HG02884 (cell line): Measurements from ENCODE around the gene TRMT61B.

Experiments
- ATAC-seq: cut with Tn5 transposase; IDR thresholded peaks from one replicate; pipeline ENCODE4 v1.9.1; 2021; ENCODE audit warnings: mild to moderate bottlenecking, moderate library complexity; ENCODE audit not compliant: unreplicated experiment

TRMT61B gene

DNA sequence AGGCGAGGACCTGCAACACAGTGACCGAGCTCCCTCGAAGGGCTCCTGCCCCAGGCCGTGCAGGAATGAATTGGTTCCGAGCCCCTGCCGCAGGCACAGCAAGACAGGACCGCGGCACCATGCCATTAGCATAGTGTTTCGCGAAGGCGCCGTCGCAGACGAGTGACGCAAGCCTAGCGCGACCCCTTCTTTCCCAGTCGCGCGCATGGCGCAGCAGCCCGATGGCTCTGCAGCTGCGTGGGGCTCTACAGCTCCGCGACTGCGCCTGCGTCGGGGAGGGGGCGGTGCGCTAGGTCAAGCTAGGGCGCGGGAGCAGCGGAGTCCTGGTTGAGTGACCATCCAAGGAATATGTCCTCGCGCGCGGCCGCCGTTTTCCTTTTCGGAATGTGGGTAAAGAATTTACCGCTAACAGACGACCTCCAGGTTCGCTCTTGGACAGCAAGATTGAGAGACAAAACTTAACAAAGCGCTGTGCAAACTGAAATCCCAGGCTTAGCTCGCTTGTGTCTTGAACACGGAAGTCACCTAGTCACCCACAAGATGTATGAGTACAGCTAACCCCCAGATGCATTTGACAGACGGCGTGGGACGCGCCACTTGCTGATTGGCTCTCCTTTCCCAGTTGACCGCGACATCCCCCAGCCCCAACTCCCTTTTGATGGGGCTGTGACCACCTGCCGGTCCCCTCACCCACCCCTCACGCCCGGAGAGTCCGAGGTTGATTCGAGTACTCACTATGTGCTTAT lies at the start of gene TRMT61B:
TSS of gene TRMT61B (minus strand) at position 164 of the 746 bp plus-strand sequence. CDS start at position 132, 32 bp downstream.
- peak; percentile 84 for ATAC-seq

DNA sequence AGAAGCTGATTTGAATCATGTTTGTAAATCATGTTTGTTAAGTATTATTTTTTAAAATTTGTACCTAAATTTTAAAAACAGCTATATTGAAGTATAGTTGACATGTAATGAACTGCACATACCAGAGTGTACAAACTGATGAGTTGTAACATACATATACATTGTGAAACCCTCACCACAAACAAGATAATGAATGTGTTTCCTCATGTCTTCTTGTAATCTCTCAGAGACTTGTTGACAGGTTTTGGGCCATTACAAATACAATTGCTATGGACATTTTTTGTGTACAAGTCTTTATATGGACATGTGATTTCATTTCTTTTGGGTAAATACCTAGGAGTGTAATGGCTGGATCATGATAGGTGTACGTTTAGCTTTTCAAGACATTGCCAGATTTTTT lies 45.8 kb upstream of the TRMT61B start:
- no peak for ATAC-seq

DNA sequence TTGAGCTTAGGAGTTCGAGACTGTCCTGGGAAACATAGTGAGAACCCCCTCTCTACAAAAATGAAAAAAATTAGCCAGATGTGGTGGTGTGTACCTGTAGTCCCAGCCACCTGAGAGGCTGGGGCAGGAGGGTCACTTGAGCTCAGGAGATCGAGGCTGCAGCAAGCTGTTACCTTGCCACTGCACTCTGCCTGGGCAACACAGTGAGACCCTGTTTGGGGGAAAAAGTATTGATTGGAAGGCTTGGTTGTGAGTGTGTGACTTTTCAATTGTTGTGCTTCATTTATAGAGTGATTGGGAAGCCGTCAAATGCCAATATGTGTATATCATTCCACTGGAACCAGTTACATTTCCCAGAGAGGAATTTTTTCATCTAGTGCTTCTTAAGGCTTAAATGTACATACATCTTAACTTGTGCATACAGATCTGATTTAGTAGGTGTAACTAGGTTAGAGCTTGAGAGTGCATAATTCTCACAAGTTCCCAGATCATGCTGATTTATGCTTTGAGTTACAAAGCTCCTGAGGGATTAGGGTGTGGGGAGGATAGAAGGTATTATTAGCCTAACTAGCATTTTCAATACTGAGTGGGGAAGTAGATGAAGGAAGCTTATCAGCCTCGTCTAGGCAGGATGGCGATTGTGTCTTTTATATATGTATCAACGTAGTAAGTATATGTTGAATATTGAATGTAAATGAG lies 39.7 kb upstream of the TRMT61B start:
- ATAC-seq: no peak

DNA sequence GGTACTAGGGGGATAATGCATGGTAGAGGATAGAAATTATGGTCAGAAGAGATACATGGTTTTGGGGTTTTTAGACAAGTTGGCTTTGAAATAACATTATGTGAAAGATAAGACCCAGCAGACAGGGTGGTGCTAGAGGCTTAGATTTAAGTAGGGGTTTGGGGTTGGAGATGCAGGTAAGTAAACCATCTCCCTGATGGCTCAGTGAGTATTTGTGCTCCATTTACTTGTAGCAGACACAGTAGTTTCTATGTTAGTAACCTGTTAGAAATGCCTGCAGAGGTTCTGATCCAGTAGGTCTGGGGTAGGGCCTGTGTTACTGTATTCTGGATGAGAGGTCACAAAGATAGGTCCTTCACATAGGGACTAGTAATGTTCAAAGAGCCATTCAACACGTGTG lies 38.1 kb upstream of the TRMT61B start:
- ATAC-seq: no peak

DNA sequence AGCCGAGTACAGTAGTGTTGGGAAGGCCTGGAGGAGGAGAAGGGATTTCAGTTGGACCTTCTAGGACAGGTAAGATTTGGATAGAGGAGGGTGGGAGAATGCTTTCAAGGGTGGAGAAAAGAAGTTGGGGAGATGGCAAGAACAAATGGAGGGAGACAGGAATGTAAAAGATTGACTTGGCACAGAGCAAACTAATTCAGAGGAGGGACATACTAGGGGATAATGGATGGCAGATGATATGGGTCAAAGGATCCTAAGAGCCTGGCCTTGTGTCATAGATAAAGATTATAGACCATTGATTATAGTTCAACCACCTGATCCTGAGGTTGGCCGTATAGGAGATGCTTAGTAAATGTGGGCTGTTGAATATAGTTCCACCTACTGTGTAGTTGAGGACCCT lies 36.7 kb upstream of the TRMT61B start:
- no peak for ATAC-seq

DNA sequence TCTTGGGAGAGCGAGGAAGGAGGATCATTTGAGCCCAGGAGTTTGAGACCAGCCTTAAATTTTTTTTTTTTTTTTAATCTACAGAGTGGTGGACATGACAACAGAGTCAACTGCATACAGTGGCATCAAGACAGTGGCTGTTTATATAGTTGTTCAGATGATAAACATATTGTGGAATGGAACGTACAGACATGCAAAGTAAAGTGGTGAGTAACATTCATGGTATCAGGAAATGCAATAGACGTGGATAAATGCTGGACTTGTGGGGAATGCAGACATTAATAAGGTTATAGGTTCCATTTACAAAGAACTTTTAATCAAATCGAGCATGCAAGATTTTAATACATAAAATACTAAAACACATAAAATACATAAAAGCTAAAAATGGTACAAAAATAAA lies 36.3 kb upstream of the TRMT61B start:
- no peak for ATAC-seq

DNA sequence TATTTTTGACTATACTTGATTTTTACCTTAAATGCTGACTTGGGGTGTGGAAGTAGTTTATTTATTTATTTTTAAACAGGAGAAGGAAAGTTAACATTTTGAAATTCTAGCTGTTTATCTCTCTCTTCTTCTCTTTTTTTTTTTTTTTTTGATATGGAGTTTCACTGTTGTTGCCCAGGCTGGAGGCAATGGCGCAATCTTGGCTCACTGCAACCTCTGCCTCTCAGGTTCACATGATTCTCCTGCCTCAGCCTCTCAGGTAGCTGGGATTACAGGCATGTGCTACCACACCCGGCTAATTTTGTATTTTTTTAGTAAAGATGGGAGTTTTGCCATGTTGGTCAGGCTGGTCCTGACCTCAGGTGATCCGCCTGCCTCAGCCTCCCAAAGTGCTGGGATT lies 35.4 kb upstream of the TRMT61B start:
- ATAC-seq: no peak

DNA sequence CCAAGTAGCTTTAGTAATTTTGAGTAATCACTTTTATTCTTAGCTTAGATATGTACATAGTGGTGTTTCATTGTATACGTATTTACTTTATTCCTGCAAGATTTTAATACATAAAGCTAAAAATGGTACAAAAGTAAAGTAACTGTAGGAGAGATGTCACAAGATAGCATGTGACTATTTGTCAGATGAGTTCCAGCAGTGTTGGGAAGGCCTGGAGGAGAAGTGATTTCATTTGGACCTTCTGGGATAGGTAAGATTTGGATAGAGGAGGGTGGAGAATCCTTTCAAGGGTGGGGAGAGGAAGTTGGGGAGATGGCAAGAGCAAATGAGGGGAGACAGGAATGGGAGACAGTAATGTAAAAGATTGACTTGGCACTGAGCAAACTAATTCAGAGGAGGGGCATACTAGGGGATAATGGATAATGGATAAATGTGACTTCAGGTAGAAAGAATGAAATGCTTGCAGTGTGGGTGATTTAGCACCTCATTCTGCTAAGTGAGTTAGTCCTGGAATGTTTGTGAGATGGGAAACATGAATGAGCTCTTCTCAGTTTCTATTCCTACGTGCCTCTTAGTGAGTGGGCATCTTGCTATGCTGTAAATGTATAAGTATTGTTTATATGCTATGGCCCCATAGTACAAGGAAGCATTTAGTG lies 34.8 kb upstream of the TRMT61B start:
- no peak for ATAC-seq

DNA sequence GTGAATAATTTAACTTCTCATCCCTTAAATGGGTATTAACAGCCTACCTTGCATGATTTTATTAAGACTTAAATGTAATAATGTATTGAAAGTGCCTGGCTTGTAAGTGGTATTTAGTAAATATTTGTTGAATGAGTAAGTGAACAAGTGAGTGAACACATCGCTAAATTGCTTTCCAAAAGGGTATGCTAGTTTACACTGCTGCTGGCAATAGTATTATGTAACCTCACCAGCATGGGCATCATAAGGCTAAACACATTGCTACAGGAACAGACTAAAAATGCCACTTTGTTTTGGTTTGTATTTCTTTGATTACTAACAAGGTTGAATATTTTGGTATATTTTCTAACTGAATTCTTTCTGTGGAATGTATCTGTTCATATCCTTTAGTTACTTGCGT lies 34.2 kb upstream of the TRMT61B start:
- no peak for ATAC-seq

DNA sequence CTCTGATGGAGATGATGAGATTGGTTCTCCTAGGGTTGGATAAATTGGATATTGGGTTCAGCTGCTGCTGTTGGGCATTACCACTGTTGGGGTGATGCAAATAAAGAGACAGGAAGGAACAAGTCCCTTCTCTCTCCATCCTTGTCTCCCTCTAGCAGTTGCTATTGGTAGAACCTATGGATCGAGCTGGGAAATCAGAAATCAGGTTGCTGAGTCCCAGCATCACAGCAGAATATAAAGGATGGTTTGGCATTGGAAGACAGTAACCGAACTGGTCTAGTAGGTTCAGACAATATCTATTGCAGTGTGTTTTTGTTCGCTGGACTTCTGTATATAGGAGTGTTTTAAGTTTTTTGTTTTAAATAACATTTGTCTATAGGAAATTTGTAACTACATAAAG lies 32.5 kb upstream of the TRMT61B start:
- no peak for ATAC-seq

DNA sequence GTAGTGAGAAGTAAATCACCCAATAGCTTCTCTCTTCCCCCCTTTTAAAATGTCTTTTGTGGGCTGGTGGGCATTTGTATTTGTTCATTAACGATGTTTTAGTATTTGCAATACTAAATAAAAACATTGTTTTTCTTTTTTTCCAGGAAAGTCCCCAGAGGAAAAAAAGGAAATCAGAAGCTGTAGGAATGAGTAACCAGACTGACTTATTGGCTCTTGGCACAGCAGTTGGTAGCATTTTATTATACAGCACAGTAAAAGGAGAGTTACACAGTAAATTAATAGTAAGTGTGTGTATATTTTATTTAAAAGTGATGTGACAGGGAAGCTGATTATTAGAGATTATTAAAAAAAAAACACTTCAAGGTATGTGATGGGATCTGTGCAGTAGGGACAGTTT lies 31.7 kb upstream of the TRMT61B start:
- ATAC-seq: no peak

DNA sequence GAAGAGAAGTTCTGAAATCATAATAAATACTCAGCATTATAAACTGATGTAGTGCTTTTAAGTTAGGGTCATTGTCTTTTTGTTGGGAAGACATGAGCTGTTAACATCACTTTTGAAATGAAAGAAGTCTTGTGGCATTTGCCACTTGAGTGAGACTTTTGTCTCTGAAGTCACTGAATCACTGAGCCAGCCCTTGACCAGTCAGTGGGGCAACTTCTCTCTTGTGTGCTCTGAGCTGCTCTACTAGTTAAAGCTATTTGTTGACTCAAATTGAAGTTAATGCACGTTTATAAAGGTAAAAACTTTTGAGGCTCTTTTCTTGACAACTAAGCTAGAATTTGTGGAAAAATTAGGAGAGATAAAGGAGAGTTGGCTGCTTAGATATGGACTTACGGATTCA lies 31.1 kb upstream of the TRMT61B start:
- no peak for ATAC-seq

DNA sequence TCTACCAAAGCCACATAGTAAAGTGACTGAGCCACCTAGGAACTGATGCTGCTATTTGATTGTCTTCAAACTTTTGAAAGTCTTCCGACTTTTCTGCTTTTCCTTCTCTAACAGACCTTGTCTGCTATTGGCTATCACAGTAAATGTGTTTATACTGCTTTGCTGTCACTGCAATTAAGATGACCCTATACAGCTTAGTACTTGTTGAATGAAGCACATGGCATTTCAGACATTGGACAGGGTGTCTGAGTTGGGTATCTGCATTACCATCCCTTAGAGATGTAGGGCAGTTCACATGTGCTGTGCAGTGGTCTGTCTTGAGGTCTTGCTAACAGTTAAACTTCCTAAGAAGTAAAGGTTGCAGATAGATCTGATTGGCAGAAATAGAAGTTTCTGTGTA lies 27.9 kb upstream of the TRMT61B start:
- ATAC-seq: no peak

DNA sequence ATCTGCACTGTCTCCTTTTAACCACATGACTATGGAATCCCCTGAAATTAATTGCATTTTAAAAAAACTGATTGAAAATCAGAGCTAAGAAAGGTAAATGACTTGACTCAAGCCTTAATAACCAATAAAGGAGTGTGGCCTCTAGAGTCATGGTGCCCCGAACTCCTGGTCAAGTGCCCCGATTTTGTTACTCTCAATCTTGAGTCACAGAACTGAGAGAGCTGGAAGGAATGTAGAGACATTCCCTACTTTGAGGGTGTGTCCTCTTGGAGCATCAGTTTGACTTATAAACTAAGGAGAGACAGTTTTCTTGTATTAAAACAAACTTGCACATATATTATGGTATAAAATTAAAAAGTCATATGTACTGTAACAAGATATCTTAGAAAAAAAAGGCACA lies 26.8 kb upstream of the TRMT61B start:
- no peak for ATAC-seq

DNA sequence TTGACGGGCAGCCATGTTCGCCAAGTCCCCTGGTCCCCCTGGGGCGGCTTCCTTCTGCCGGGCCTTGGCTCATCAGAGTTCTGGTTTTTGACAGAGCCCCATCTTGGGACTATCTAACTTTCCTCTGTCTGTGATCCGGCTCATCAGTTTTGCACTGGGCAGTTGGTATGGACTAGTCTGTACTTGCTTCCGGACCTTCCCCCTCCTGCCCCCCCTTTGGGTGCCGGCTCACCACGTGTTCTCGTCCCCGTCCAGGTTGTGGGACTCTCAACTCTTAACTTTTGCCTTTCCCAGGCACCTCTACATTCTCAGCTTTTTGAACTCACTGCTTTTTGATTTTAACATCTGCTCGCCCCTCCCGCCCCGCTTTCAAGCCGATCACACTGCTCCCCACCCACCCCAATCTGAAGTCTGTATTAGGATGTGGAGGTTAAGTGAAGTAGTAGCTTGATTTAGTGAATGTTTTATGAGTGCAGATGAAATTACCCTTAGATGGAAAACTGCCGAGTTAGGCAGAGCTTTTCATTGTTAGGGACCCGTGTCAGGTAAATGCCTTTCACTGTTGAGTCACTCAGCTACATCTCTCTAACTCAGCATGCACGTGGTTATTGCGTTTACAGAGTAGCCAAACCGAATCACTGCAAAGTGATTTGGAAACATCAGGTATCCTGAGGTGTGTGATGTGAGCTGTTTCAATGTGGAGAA lies 25.2 kb upstream of the TRMT61B start:
- ATAC-seq: peak; percentile 8

DNA sequence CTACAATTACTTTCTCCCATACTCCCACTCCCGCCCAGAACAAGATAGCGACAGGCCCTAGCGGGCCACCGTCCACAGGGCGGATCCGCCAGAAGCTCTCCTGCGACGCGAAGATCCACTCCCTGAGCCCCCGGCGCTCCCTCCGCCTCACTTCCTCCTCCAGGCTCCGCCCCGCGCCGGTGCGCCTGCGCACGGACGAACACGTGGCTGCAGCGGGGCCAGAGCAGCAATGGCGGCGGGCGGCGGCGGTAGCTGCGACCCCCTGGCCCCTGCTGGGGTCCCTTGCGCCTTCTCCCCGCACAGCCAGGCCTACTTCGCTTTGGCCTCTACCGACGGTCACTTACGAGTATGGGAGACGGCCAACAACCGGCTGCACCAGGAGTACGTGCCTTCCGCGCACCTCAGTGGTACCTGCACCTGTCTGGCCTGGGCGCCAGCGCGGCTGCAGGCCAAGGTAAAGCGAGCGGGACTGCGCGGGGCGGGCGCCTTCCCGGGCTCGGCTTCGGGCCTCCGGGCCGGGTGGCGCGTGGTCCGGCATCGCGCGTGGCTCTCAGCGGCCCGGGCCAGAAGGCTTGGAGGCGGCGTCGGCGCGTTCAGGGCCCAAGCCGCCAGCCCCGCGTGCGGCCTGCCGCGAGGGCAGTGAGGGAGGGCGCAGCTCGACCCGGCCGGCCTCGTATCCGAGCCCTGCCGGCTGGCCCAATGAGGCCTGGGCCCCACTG lies 24.5 kb upstream of the TRMT61B start, which contains the start of gene WDR43:
TSS of gene WDR43 (plus strand) at position 198 of the 719 bp plus-strand sequence. CDS start at position 230, 32 bp downstream.
- ATAC-seq: peak; percentile 85

DNA sequence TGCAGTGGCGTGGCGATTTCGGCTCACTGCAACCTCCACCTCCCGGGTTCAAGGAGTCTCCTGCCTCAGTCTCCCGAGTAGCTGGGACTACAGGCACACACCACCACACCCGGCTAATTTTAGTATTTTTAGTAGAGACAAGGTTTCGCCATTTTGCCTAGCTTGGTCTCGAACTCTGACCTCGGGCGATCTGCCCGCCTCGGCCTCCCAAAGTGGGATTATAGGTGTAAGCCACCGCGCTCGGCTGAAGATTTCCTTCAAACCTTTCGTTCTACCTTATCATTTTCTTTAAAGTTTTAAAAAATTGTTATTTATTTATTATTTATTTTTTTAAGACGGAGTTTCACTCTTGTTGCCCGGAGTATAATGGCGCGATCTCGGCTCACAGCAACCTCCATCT lies 23.4 kb upstream of the TRMT61B start:
- no peak for ATAC-seq

DNA sequence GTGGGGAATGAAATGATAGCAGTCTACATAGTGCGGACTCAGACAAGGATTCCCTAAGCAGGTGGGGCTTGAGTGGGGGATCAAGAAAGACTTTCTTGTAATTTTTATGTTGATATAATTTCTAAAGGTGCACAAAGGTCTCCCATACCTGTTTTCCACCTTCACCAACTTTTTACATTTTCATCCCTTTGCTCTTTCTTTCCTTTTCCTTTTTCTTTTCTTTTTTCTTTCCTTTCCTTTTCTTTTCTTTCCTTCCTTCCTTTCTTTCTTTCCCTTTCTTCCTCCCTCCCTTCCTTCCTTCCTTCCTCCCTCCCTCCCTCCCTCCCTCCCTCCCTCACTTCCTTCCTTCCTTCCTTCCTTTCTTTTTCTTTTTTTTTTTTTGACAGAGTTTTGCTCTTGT lies 10.1 kb upstream of the TRMT61B start:
- no peak for ATAC-seq

DNA sequence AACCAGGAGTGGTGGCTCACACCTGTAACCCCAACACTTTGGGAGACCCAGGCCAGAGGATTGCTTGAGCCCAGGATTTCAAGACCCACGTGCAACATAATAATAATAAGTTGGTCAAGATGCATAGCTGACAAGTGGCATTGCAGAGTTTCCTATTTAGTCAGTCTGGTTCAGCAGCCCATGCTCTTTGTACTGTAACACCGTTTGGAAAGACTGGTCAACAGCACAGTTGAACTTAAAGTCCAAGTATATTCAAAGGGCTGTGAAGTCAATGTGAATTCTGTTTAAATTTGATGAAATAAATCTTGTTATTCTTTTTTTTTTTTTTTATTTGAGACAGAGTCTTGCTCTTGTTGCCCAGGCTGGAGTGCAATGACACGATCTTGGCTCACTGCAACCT lies 1.5 kb upstream of the TRMT61B start:
- ATAC-seq: no peak

DNA sequence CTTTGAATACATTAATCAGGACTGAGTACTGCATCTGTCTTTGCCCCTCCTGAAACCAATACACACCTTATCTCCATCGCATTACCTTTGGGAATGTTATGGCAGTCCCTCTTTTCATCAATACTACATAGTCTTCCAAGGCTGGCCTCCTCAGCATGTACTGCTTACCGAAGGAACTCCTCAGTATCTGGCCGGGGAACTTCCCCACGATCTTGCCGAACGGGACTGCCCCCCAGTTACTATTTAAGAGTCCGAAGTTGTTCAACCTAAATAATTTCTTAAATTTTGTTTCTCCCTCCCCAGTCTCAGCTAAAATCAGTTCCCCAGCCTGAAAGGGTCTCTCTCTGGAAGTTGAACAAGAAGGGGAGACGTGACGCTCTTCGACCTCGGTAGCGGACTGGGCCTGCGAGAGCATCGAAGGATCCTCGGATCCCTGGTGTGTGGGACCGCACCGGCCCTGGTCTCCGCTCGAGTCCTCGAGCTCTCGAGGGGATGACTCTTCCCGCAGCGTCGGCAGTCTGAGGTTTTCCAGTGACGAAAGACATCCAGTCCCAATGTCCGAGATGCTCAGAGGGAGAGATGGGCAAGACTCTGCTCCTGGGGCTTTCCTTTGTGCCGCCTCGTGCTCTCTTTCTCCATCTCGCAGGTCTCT lies 489 bp downstream of the TRMT61B start:
- peak; percentile 14 for ATAC-seq
